B cell (primary cell): ENCODE results near the gene IGHMBP2. TPM values are rescaled to one million over a fixed set of nuclear protein-coding genes. Genes with fewer than 3 reads are reported as not detected.

Source experiments
- ATAC-seq: fragments of 200-7000 bp; cut with Tn5 transposase; one replicate; pipeline ENCODE4 v1.10.0; 2021; ENCODE audit warnings: low read depth, mild to moderate bottlenecking, moderate number of reproducible peaks, moderate library complexity
- CTCF ChIA-PET: fragments of 350-600 bp; sonication (Branson Sonifier 250); formaldehyde crosslinking; loops from one replicate; lab custom pipeline; 2021; ENCODE audit warnings: antibody characterized with exemption, inconsistent platforms; lab: Charles Lee
- POLR2A ChIA-PET: fragments of 350-600 bp; sonication (Branson Sonifier 250); formaldehyde crosslinking; loops from one replicate; lab custom pipeline; 2021; ENCODE audit warnings: antibody characterized with exemption; lab: Charles Lee
- DNase-seq: peaks from one replicate; pipeline ENCODE4 v3.0.0; 2013
- H2AFZ ChIP-seq: 2 replicates; pipeline ENCODE4 v1.6.1; 2012; ENCODE audit warnings: mild to moderate bottlenecking, low read depth, low read length; ENCODE audit not compliant: insufficient read depth, poor library complexity, severe bottlenecking
- H3K27ac ChIP-seq, 2 donors: 1 replicate in 1 of 2; 2 replicates in 1 of 2; pipeline ENCODE4 v1.5.1; 2012 to 2013; ENCODE audit warnings: low read length in 2 of 2, mild to moderate bottlenecking in 2 of 2, moderate library complexity in 1 of 2
- H3K27me3 ChIP-seq, 4 experiments: fragments of 200-600 bp in 1 of 4; sonication (generic) in 1 of 4; replicated peaks in 1 of 4; 1 replicate in 2 of 4; 2 replicates in 2 of 4; pipeline versions ENCODE4 v1.6.1 to v1.7.0; 2013 to 2016; ENCODE audit warnings: low read length in 3 of 4, mild to moderate bottlenecking in 2 of 4, mixed read lengths in 1 of 4, moderate library complexity in 1 of 4; ENCODE audit not compliant: insufficient read depth in 4 of 4, control insufficient read depth in 3 of 4; ENCODE audit errors: control extremely low read depth in 1 of 4
- H3K36me3 ChIP-seq, 2 experiments: replicated peaks in 1 of 2; 1 replicate in 1 of 2; 2 replicates in 1 of 2; pipeline versions ENCODE4 v1.6.1 to v1.7.1; 2013; ENCODE audit warnings: low read length in 1 of 2; ENCODE audit not compliant: insufficient read depth in 2 of 2, control insufficient read depth in 1 of 2; ENCODE audit errors: control extremely low read depth in 1 of 2, extremely low read depth in 1 of 2
- H3K4me1 ChIP-seq, 2 donors: fragments of 200-600 bp in 1 of 2; sonication (generic) in 1 of 2; 1 replicate in 1 of 2; 2 replicates in 1 of 2; pipeline versions ENCODE4 v1.5.1 to v1.6.1; 2013 to 2017; ENCODE audit warnings: low read length in 2 of 2; ENCODE audit not compliant: control insufficient read depth in 2 of 2, insufficient read depth in 2 of 2
- H3K4me2 ChIP-seq: replicated peaks from 2 replicates; pipeline ENCODE3; 2012; ENCODE audit warnings: mild to moderate bottlenecking, low read depth, low read length; ENCODE audit not compliant: poor library complexity, severe bottlenecking
- H3K4me3 ChIP-seq, 5 experiments: fragments of 200-600 bp in 1 of 5; sonication (generic) in 1 of 5; 1 replicate in 3 of 5; 2 replicates in 2 of 5; pipeline versions ENCODE4 v1.5.1 to v1.7.0; 2011 to 2016; ENCODE audit warnings: low read length in 4 of 5, mild to moderate bottlenecking in 4 of 5, low read depth in 2 of 5, control low read depth in 1 of 5, moderate library complexity in 1 of 5; ENCODE audit not compliant: insufficient read depth in 1 of 5; ENCODE audit errors: control extremely low read depth in 1 of 5, extremely low read depth in 1 of 5
- H3K79me2 ChIP-seq: fragments of 200-600 bp; sonication (generic); one replicate; pipeline ENCODE4 v1.6.0; 2016; ENCODE audit warnings: low read length; ENCODE audit not compliant: control insufficient read depth, insufficient read depth
- H3K9ac ChIP-seq: fragments of 200-600 bp; sonication (generic); 2 replicates; pipeline ENCODE4 v1.6.1; 2017; ENCODE audit warnings: mild to moderate bottlenecking, low read length, moderate library complexity
- H3K9me3 ChIP-seq, 3 donors: one replicate each; pipeline versions ENCODE4 v1.6.1 to v1.7.1; 2013; ENCODE audit warnings: low read length in 2 of 3; ENCODE audit not compliant: control insufficient read depth in 2 of 3, insufficient read depth in 1 of 3; ENCODE audit errors: control extremely low read depth in 1 of 3
- H4K20me1 ChIP-seq: 2 replicates; pipeline ENCODE4 v1.6.0; 2012; ENCODE audit warnings: mild to moderate bottlenecking, low read length; ENCODE audit not compliant: insufficient read depth, control insufficient read depth, poor library complexity, severe bottlenecking
- H3K27ac Mint-ChIP-seq: one replicate; pipeline ENCODE4 v1.8.0; 2021; ENCODE audit warnings: mixed read lengths
- H3K27me3 Mint-ChIP-seq: one replicate; pipeline ENCODE4 v1.8.0; 2021; ENCODE audit warnings: mixed read lengths
- H3K4me1 Mint-ChIP-seq: one replicate; pipeline ENCODE4 v1.8.0; 2021; ENCODE audit warnings: mixed read lengths
- H3K4me3 Mint-ChIP-seq: one replicate; pipeline ENCODE4 v1.8.0; 2021; ENCODE audit warnings: mixed read lengths
- H3K9me3 Mint-ChIP-seq: one replicate; pipeline ENCODE4 v1.8.0; 2022; ENCODE audit warnings: mixed read lengths; ENCODE audit not compliant: insufficient read depth
- EZH2 ChIP-seq: IDR thresholded peaks from 2 replicates; pipeline ENCODE4 v1.6.1; 2012; ENCODE audit warnings: borderline replicate concordance, low read depth, mild to moderate bottlenecking, moderate library complexity, low read length; ENCODE audit not compliant: insufficient read depth, poor library complexity, severe bottlenecking
- intact Hi-C: fragments of 100-400 bp; cut with micrococcal nuclease; formaldehyde crosslinking; loops from one replicate; pipeline ENCODE4 v1.10.0; 2022
- polyA plus RNA-seq: library from polyadenylated mRNA; depleted of rRNA; stranded (reverse); fragments of >200 nt; gene quantifications from 2 replicates; pipeline ENCODE4 v1.2.3, GENCODE V29; 2012
- total RNA-seq, 2 donors: library from RNA; stranded (reverse); fragments of 120-200 nt in 1 of 2; gene quantifications; 1 replicate in 1 of 2; 2 replicates in 1 of 2; pipeline versions ENCODE4 v1.2.3 to v1.2.4, GENCODE V29; 2013 to 2022
- TF ChIP-seq, protein P1 (sequence below): fragments of 200-600 bp; IDR thresholded peaks from one replicate; pipeline ENCODE4 v1.8.0; 2022; ENCODE audit warnings: antibody characterized with exemption, mild to moderate bottlenecking

Gene IGHMBP2
- total and polyA plus RNA-seq, 2 donors (not counting 1 experiment from before 2014, with no cell fraction given) = 41.4 to 42.9 TPM

DNA sequence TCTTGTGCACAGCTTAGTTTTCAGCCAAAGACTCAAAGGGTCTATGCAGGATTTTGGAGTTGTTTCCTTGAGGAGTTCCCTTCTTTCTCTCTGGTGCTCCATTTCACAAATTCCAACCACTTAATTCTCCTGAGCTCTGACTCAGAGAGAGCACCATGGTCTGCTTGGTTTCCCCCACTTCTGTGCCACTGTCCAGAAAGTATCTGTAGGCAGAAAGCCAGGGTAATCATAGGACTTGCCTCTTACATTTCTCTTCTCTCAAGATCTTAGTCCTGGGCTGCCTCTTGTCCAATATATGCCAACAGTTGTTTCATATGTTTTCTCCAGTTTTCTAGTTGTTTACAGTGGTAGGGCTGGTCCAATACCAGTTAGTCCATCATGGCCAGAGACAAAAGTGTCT is 83.5 kb downstream of the IGHMBP2 start:
- H3K4me2 ChIP-seq = no peak overlapping the region
- peaks cover 0 to 15% (median 0%) of the 10 kb centered on the region in 4 experiments for H3K27me3 ChIP-seq
- no peak overlapping the region for H3K27ac ChIP-seq
- H3K36me3 ChIP-seq = no peaks in the 10 kb centered on the region
- Mint-ChIP-seq H3K4me1 (no peaks in the 10 kb centered on the region), H3K27me3 (peaks cover 40% of the 10 kb centered on the region), H3K4me3 (no peak overlapping the region), H3K9me3 (peaks cover 2% of the 10 kb centered on the region), H3K27ac (no peak overlapping the region)
- DNase-seq (no peak), ATAC-seq (no peak)
- H3K4me3 ChIP-seq = no peak overlapping the region
- H2AFZ ChIP-seq = no peak overlapping the region
- intact Hi-C loops = no loop called here
- H3K79me2 ChIP-seq = no peaks in the 10 kb centered on the region
- ChIA-PET POLR2A (no interaction called here), CTCF (interaction anchor here (1.2 kb wide), 1 partner anchor 10 kb away, joined by 3 read pairs; no protein-coding TSS in a partner anchor)
- no peaks in the 10 kb centered on the region for H4K20me1 ChIP-seq
- TF ChIP-seq, protein P1, sequence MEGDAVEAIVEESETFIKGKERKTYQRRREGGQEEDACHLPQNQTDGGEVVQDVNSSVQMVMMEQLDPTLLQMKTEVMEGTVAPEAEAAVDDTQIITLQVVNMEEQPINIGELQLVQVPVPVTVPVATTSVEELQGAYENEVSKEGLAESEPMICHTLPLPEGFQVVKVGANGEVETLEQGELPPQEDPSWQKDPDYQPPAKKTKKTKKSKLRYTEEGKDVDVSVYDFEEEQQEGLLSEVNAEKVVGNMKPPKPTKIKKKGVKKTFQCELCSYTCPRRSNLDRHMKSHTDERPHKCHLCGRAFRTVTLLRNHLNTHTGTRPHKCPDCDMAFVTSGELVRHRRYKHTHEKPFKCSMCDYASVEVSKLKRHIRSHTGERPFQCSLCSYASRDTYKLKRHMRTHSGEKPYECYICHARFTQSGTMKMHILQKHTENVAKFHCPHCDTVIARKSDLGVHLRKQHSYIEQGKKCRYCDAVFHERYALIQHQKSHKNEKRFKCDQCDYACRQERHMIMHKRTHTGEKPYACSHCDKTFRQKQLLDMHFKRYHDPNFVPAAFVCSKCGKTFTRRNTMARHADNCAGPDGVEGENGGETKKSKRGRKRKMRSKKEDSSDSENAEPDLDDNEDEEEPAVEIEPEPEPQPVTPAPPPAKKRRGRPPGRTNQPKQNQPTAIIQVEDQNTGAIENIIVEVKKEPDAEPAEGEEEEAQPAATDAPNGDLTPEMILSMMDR = no peak
- TF ChIP-seq EZH2 = no peak
- H3K4me1 ChIP-seq = no peaks in the 10 kb centered on the region
- H3K9me3 ChIP-seq = peaks cover 0 to 8% (median 2%) of the 10 kb centered on the region in 3 donors
- H3K9ac ChIP-seq = no peak overlapping the region

DNA sequence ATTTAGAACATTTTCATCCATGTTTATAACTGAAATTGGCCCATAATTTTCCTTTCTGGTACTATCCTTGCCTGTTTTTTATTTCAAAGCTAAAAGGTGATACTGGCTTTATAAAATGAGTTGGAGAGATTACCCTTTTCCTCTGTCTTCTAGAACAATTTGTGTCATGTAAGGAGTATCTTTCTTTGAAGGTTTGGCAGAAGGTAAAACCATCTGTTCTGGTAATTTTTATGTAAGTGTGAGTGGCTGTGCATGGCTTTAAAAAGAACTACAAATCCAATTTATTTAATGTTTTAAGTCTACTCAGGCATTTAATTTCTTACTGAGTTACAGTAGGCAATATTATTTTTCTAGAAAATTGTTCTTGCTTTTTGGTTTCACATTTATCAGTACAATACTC is 84.8 kb downstream of the IGHMBP2 start:
- intact Hi-C loops = no loop called here
- peaks cover 0 to 18% (median 0%) of the 10 kb centered on the region in 4 experiments for H3K27me3 ChIP-seq
- TF ChIP-seq, protein P1 = no peak
- TF ChIP-seq EZH2 = no peak
- ChIA-PET POLR2A (no interaction called here), CTCF (no interaction called here)
- H3K4me1 ChIP-seq = no peaks in the 10 kb centered on the region
- H3K79me2 ChIP-seq = no peaks in the 10 kb centered on the region
- Mint-ChIP-seq H3K27me3 (peaks cover 49% of the 10 kb centered on the region), H3K27ac (no peak overlapping the region), H3K4me1 (no peaks in the 10 kb centered on the region), H3K9me3 (peaks cover 2% of the 10 kb centered on the region), H3K4me3 (no peak overlapping the region)
- no peak for ATAC-seq
- no peak overlapping the region for H2AFZ ChIP-seq
- no peak overlapping the region for H3K27ac ChIP-seq
- DNase-seq = no peak
- H3K4me2 ChIP-seq = no peak overlapping the region
- no peak overlapping the region for H3K4me3 ChIP-seq
- no peak overlapping the region for H3K9ac ChIP-seq
- H3K9me3 ChIP-seq = peaks cover 0 to 7% (median 2%) of the 10 kb centered on the region in 3 donors
- no peaks in the 10 kb centered on the region for H3K36me3 ChIP-seq
- no peaks in the 10 kb centered on the region for H4K20me1 ChIP-seq

Other genes starting within 250 kb of the IGHMBP2 start
- not detected in 2 replicates for gene GAL, start 219.3 kb upstream of the IGHMBP2 start, total RNA-seq
- gene GAL, start 219.3 kb upstream of the IGHMBP2 start, polyA plus RNA-seq = not detected in 2 replicates
- 4.3 and 4.6 TPM in 2 replicates for gene TESMIN, start 152.4 kb upstream of the IGHMBP2 start, total RNA-seq
- gene TESMIN, start 152.4 kb upstream of the IGHMBP2 start, polyA plus RNA-seq = 0.79 and 3.2 TPM in 2 replicates
- gene CPT1A, start 62.0 kb upstream of the IGHMBP2 start, total RNA-seq = 40.8 and 45.2 TPM in 2 replicates
- gene CPT1A, start 62.0 kb upstream of the IGHMBP2 start, polyA plus RNA-seq = 4.7 and 15.6 TPM in 2 replicates
- 34.4 and 35.8 TPM in 2 replicates for gene MRPL21, start 59 bp upstream of the IGHMBP2 start, total RNA-seq
- gene MRPL21, start 59 bp upstream of the IGHMBP2 start, polyA plus RNA-seq = 20.4 and 23.8 TPM in 2 replicates
- gene MRGPRD, start 77.1 kb downstream of the IGHMBP2 start, total RNA-seq = not detected in 2 replicates
- gene MRGPRD, start 77.1 kb downstream of the IGHMBP2 start, polyA plus RNA-seq = not detected in 2 replicates
- not detected in 2 replicates for gene MRGPRF, start 109.4 kb downstream of the IGHMBP2 start, total RNA-seq
- not detected in 2 replicates for gene MRGPRF, start 109.4 kb downstream of the IGHMBP2 start, polyA plus RNA-seq
- gene TPCN2, start 145.0 kb downstream of the IGHMBP2 start, total RNA-seq = 71.4 and 76.2 TPM in 2 replicates
- 15.0 and 16.8 TPM in 2 replicates for gene TPCN2, start 145.0 kb downstream of the IGHMBP2 start, polyA plus RNA-seq